ENCODE measurements around the gene S100A9.
"Not testable (repeated sequence)": the region's sequence is repeated elsewhere in the genome, so short reads cannot be mapped to it uniquely, and the experiment has no call there.

S100A9 gene

DNA sequence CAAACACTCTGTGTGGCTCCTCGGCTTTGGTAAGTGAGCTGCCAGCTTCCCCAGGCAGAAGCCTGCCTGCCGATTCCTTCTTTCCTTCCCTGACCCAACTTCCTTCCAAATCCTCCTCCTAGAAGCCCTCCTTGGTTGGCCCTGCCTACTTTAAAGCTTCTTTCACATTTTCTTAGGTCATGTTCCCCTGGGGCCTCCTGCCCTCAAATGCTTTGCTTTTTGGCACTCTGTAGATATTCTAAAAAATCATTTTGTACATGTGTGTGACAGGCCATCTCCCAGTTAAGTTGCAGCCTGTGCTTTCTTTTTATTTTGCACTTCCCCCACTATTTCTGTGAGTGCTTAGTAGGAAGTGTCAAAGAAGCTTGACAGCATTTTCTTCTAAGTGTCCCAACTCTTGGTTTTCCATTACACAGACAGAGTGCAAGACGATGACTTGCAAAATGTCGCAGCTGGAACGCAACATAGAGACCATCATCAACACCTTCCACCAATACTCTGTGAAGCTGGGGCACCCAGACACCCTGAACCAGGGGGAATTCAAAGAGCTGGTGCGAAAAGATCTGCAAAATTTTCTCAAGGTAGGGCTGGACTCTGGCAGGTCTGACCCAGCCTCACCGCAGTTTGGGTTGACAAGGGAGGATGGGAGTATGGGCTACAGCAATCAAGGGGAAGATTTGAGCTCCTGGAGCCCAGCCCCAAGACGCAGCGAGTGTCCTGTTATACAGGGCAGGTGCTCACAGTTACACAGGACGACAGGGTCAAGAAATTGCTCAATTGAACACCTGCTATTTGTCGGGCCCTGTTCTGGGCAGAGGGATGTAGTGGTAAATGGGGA lies at the start of gene S100A9:
Gene S100A9 (plus strand): TSS at position 2 of the 838 bp plus-strand sequence. CDS start 430 bp downstream, at position 432.
- DNase-seq: no peak

DNA sequence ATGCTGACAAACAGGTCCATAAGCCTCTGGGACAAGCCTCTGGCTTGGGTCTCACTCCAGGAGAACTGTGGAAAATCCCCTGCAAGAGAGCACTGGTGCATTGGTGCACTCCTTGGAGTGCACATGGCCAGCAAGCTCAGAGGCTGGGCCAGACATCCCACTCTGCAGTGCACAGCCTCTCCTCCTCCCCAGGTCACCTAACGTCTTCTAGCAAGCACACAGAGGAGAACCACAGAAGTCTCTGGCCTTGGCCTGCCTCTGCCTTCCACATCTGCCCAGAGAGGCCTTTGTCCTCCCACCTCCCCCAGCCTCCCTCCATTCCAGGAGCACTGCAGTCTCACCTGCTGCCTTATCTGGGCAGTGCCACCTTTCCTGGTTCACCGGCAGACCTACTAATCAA lies 49.1 kb upstream of the S100A9 start:
- no peak for DNase-seq

- no peak for DNase-seq
These were observed 48.2 kb upstream of the S100A9 start for GRCh38 chr1:153309441-153309840.

DNA sequence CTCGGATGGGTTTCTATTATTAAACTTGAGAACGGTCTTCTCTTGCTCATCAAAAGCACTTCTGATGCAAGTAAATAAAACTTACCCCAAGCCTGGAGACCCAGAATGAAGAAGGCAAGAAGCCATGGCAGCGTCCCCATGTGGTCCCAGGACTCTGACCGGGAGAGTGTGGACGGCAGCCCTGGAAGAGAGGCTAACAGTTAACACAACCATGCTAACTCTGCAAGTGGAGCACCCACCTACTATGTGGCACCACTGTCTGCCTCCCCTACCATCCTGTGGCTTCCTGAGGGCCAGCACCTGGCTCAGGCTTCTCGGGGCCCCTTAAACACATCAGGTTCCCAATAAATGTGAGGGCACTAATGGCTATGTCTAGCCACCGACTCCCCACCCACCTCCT lies 47.1 kb upstream of the S100A9 start:
- DNase-seq: no peak

- DNase-seq: no peak
These were observed 45.0 kb upstream of the S100A9 start, which contains the start of gene PGLYRP3 for GRCh38 chr1:153312570-153313186. PGLYRP3 (minus strand) TSS chr1:153312952; CDS start chr1:153310665, 2,287 bp downstream.

DNA sequence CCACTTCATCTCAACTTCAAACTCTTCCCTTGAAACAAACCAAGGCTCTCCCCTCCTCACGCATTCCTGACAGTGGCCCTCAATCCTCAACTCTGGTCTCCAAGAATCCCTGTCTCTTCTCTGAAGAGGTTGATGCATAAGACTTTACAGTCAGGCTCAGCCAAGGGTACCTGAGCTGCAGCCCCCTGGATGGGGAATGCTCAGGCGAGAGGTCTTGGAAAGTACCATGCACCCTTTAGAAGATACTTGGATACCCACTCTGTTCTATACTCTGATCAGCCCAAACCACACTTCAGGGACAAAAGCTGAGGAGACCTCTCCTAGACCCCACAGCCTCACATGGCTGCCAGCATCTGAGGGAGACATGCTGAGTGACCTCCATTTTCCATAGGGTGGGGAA lies 44.4 kb upstream of the S100A9 start:
- DNase-seq: no peak

DNA sequence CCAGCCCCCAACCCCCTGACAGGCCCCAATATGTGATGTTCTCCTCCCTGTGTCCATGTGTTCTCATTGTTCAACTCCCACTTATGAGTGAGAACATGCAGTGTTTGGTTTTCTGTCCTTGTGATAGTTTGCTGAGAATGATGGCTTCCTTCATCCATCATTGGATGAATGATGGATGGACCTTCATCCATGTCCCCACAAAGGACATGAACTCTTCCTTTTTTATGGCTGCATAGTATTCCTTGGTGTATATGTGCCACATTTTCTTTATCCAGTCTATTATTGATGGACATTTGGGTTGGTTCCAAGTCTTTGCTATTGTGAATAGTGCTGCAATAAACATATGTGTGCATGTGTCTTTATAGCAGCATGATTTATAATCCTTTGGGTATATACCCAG lies 43.3 kb upstream of the S100A9 start:
- DNase-seq: not testable (repeated sequence)

- not testable (repeated sequence) for DNase-seq
These were observed 41.6 kb upstream of the S100A9 start for GRCh38 chr1:153316013-153316412.

DNA sequence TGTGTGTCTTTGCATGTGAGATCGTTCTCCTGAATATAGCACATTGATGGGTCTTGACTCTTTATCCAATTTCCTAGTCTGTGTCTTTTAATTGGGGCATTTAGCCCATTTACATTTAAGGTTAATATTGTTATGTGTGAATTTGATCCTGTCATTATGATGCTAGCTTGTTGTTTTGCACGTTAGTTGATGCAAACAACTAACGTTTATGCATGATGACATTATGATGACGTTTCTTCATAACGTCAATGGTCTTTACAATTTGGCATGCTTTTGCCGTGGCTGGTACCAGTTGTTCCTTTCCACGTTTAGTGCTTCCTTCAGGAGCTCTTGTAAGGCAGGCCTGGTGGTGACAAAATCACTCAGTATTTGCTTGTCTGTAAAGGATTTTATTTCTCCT lies 39.5 kb upstream of the S100A9 start:
- DNase-seq: not testable (repeated sequence)

- no peak for DNase-seq
These were observed 35.1 kb upstream of the S100A9 start for GRCh38 chr1:153322568-153322967.

- peak in 1 of 2 donors; percentile 44 for DNase-seq
These were observed 32.7 kb upstream of the S100A9 start for GRCh38 chr1:153324912-153325311.

GRCh38 chr1:153333902-153334301 lies 23.8 kb upstream of the S100A9 start:
- no peak for DNase-seq

GRCh38 chr1:153336650-153337049 lies 21.0 kb upstream of the S100A9 start:
- no peak for DNase-seq

DNA sequence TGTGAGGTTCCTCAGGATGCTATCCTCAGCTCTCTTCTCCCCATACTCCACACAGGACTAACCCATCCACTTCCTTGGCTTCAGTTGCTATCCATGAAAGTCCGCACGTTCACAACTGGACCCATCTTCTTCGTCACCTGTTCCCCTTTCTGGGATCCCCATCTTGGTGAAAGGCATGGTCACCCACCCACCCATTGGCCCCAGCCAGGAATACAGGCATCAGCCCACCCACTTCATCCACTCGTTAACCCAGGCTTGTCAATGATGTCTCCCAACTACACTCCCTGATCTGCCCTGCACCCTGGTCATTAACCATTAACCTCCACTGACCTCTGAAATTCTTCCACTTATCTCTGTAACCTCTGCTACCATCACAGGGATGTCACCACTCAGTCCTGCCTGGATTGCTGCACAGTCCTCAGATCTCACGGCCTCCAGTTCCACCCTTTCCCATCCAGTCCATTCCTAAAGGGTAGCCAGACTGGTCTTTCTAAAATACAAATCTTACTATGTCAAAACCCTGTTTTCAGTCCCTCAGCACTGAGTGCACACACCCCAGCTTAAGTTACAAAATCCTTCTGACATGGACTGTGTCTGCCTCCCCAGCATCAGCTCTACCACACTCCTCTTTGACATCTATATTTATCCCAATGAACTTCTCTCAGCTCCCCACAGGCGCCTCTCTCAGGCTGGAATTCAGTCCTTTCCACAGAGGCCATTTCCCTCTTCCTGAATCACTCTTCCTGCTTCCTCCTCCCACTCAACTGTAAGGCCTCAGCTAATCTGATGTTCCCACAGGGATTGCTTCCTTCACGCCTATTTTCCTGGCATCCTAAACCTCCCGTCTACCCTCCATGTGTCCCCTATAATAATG lies 19.4 kb upstream of the S100A9 start:
- DNase-seq: no peak

DNA sequence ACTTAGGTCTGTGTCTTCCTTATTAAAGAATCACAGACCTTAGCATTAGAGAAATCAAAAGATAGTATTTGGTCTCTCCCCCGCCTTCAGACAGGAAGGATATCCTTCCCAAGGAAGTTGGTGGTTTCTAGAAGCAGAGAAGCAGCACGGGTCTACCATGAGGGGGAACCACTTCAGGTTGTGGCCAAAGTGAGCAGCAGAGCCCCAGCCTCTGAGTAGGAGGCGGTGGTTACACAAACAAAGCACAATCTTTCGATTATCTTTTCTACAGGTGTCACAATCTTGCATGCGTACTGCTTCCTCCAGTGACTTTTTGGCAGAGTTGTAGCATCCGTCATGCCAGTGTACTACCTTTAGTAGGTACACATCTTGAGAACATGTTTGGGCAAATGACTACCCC lies 17.9 kb upstream of the S100A9 start:
- DNase-seq: no peak

- DNase-seq: no peak
These were observed 17.3 kb upstream of the S100A9 start for GRCh38 chr1:153340356-153340755.

- no peak for DNase-seq
These were observed 16.2 kb upstream of the S100A9 start for GRCh38 chr1:153341431-153341934.

- no peak for DNase-seq
These were observed 15.5 kb upstream of the S100A9 start for GRCh38 chr1:153342178-153342577.

GRCh38 chr1:153343040-153343681 lies 14.5 kb upstream of the S100A9 start:
- no peak for DNase-seq

DNA sequence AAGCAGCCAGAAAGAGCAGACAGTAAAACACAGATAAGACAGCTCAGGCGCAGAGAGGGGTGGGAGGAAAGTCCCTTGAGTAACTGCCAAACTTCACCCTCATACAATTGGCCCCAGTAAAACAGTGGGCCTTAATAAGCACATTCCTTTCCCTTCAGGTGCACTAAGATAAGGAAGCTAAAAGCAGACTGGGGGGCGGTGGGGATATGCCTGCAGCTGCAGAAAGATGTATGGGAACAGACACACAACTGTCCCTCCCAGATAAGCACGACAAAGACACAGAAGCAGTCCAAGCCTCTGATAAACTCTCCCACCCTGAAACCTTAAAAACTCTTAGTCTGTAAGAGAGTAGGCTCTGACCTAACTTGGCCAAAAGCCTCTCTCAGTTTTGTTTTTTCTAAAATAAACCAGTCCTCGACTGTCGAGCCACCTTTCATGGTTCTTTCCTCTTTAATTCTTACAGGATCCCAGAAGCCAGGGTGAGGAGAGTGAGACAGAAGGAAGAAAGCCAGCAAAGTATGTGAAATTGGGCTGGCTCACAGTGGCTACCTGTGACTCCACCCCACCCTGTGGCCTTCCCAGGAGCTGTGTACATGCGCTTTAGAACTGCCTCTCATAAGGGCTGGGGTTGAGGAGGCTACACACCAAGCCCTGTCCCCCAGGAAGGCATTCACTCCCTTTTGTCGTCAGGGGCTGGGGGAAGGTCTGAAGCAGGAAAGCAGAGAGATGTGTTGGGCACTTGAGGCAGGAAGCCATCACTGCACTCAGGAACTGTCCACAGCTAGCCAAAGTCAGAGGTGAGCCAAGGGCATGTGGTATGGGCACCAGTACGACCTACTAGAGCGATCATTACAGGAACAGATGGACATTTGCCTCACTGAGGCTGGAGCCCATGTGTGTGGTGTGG lies 13.6 kb upstream of the S100A9 start:
- no peak for DNase-seq

DNA sequence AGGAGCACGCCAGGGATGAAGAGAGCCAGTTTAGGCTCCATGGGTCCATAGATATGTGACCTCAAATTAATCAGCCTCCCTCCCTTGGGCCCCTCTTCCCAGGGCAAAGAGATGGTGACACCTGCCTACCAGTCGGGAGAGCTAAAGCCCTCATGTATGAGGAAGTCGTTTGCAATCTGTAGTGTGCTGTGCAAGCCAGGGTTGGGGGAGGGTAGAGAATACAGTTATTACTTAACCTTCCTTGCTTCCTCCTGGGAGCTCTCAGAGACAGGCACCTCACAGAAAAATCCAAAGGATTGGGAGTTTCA lies 13.0 kb upstream of the S100A9 start:
- DNase-seq: no peak
